Left hindlimb (tissue), 1 donor: Measurements from ENCODE around the gene JMJD8.
A peak's percentile ranks its signal among the peaks of the same experiment; 100 is the strongest.
"Not testable (repeated sequence)": the region's sequence is repeated elsewhere in the genome, so short reads cannot be mapped to it uniquely, and the experiment has no call there.

ENCODE experiments used
- DNase-seq: peaks from one replicate; pipeline ENCODE4 v3.0.0-alpha.2; 2018

JMJD8 gene

DNA sequence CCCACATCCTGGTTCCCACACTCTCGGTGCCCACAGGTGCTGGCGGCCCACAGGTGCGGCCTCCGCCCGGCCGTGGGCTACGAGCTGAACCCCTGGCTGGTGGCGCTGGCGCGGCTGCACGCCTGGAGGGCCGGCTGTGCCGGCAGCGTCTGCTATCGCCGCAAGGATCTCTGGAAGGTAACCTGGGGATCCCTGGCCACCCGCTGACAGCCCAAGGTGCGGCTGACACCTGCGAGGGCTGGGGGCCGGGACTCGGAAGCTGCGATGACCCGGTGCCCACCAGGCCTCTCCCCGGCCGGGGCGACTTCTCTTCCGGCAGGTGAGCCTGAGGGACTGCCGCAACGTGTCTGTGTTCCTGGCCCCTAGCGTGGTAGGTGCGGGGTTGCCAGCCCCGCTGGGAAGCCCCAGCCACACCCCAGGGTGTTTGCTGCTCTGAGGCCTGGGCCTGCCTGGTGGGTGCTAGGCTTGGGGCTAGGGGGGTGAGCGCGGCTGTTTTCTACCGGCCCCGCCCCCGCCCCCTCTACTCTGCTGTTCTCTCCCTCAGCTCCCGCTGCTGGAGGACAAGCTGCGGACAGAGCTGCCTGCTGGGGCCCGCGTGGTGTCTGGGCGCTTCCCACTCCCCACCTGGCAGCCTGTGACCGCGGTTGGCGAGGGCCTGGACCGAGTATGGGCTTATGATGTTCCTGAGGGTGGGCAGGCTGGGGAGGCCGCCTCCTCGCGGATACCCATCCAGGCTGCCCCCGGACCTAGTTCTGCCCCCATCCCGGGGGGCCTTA, 37.8 kb upstream of the JMJD8 start:
- DNase-seq = peak; percentile 43

- peak; percentile 80 for DNase-seq
These were observed 37.0 kb upstream of the JMJD8 start, which contains the start of gene ANTKMT for GRCh38 chr16:720990-721764. ANTKMT (plus strand) TSS chr16:721146; CDS start chr16:721275, 129 bp downstream.

DNA sequence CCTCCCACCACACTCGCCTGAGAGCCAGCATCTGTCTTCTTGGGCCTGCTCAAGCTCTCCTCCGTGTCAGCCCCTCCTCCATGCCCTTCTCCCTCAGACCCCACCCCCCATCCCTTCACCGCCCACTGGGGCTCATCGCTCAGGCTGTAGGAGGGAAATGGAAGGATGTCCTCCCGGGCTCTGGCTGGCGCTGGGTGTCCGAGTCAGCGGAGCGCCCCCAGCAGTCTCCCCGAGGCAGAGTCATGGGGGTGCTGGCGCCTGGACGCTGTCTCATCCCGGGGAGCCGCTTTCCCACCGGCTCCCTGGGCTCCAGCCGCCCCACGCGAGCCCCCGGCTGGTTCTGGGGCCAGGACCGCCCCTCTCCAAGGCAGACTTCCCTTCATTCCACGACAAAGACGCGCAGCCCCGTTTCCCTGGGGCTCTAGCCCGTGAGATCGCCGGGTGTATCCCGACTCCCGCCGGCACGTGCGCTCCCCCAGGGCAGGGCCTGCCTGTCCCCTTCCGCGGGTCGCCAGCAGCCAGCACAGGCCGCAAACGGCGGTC, 36.4 kb upstream of the JMJD8 start:
- DNase-seq = peak; percentile 86

GRCh38 chr16:719815-720446, 35.8 kb upstream of the JMJD8 start:
- DNase-seq = no peak

GRCh38 chr16:718922-719321, 34.8 kb upstream of the JMJD8 start:
- no peak for DNase-seq

DNA sequence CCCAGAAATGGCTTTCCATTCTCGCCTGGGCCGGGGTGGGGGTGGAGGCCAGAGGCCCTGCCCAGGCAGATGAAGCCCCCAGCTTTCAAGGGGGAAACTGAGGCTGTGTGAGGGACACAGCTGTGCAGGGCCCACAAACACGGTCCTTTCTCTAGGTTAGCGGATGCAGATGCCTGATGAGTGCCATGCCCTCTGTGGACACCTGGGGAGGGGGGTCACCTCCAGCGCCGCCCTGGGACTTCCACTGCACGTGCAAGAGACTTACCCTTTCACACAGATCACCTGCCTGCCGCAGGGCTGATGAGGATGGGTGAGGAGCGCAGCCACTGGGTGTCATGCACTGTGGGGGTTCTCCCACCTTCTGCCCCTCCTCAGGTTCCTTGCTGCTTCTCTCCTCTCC, 34.3 kb upstream of the JMJD8 start:
- DNase-seq = no peak

DNA sequence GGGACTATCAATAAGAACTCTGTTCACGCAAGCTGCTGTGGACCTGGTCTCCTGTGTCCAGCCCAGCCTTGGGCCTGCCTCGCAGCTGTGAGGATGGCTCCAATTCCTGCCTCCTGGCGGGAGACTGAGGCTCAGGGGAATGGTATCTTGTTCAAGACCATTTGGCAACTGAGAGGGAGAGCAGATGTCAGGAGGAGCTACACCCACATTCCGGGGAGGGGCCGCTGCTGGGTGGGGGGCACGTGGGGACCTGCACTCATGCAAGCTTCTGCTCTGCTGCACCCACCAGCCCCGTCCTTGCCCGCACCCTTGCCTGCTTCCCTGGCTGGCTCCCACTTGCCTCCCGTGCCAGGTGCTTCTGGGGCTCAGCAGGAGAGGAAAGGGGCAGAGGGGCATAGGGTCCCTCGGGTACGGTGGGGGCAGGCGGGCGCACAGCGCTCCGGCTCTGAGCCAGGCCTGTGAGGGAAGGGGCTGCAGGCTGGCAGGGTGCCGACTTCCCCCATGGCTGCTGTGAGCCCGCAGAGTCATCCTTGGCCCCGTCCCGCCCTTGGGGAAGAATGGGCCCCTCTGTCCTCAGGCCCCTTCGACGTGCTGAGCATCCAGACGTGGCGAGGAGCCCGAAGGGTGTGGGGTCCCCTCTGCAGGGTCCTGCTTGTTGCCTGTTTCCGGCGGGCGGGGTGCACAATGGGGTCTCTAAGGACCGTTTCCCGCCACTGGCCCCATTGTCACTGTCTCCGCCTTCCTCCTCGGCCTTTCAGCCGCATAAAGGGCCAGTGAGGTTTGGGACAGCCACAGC, 33.5 kb upstream of the JMJD8 start:
- no peak for DNase-seq

DNA sequence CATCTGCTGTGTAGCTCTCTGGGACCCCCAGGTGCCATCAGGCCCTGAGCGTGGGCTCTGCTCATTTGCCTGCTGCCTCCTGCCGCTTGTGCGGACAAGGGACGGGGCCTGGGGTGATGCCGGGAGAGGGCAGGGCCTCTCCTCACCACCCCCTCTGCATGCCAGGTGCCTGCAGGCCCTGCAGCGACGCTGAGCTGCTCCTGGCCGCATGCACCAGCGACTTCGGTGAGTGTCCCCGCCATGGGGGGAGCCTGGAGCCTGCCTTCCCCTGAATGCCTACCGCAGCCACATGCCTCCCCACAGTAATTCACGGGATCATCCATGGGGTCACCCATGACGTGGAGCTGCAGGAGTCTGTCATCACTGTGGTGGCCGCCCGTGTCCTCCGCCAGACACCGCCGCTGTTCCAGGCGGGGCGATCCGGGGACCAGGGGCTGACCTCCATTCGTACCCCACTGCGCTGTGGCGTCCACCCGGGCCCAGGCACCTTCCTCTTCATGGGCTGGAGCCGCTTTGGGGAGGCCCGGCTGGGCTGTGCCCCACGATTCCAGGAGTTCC, 32.7 kb upstream of the JMJD8 start:
- DNase-seq = no peak

DNA sequence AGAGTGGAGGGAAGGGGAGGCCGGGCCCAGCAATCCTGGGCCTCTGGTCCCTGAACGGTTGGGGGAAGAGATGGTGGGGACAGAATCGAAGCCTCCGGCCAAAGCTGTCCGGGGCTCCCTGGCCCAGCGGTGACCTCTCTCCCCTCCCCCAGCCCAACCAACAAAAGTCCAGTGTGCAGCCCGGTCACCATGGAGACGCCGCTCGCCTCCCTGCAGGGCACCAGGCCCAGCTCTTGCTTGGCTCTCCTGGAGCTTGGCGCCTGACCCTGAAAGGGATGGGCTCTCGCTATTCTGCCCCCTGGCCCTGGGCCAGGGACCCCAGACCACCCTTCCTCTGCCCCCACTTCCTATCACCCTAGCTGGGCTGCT, 32.0 kb upstream of the JMJD8 start:
- DNase-seq = no peak

DNA sequence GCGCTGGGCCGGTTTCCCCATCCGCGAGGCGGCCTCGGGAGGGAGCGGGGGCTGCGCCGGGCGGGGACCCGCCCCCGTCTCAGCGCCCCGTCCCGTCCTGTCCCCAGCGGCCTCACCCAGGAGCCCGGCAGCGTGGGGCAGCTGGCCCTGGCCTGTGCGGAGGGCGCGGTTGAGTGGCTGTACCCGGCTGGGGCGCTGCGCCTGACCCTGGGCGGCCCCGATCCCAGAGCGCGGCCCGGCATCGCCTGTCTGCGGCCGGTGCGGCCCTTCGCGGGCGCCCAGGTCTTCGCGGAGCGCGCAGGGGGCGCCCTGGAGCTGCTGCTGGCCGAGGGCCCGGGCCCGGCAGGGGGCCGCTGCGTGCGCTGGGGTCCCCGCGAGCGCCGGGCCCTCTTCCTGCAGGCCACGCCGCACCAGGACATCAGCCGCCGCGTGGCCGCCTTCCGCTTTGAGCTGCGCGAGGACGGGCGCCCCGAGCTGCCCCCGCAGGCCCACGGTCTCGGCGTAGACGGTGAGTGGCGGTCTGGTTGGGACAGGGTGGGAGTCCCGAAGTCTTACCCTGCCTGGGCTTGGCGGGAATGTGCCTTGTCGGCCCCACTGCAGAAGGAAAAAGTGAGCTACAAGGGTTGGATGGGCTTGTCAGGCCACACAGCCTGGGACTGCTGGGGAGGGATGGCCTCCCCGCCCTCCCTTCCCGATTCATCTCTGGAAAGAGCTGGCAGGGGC, 31.5 kb upstream of the JMJD8 start:
- DNase-seq = no peak

GRCh38 chr16:714558-715476, 30.7 kb upstream of the JMJD8 start, which contains the start of gene METRN:
METRN (plus strand) TSS chr16:715118; CDS start chr16:715290, 172 bp downstream.
- peak; percentile 92 for DNase-seq

DNA sequence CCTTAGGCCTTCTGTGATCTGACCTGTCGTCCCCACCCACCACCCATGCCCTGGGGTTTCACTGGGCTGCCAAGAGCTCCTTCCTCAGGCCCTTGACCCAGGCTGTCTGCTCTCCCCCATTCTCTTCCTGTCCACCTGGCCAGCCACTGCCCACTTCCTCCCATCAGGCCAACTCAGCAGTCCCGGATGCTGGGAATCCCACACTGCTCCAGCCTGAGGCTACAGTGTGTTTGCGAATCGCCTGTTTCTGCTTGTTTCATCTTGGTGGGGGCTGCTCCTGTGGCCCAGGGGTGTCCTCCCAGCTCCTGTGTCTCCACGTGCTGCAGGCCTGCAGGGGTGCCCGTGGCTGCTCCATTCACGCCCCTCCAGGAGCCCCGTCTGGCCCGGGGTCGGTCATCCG, 29.9 kb upstream of the JMJD8 start:
- DNase-seq = no peak

- DNase-seq = not testable (repeated sequence)
These were observed 28.7 kb upstream of the JMJD8 start for GRCh38 chr16:712740-713250.

- peak; percentile 82 for DNase-seq
These were observed 27.6 kb upstream of the JMJD8 start for GRCh38 chr16:711548-712320.

GRCh38 chr16:711084-711483, 26.9 kb upstream of the JMJD8 start:
- DNase-seq = no peak

GRCh38 chr16:710500-711075, 26.5 kb upstream of the JMJD8 start:
- no peak for DNase-seq

DNA sequence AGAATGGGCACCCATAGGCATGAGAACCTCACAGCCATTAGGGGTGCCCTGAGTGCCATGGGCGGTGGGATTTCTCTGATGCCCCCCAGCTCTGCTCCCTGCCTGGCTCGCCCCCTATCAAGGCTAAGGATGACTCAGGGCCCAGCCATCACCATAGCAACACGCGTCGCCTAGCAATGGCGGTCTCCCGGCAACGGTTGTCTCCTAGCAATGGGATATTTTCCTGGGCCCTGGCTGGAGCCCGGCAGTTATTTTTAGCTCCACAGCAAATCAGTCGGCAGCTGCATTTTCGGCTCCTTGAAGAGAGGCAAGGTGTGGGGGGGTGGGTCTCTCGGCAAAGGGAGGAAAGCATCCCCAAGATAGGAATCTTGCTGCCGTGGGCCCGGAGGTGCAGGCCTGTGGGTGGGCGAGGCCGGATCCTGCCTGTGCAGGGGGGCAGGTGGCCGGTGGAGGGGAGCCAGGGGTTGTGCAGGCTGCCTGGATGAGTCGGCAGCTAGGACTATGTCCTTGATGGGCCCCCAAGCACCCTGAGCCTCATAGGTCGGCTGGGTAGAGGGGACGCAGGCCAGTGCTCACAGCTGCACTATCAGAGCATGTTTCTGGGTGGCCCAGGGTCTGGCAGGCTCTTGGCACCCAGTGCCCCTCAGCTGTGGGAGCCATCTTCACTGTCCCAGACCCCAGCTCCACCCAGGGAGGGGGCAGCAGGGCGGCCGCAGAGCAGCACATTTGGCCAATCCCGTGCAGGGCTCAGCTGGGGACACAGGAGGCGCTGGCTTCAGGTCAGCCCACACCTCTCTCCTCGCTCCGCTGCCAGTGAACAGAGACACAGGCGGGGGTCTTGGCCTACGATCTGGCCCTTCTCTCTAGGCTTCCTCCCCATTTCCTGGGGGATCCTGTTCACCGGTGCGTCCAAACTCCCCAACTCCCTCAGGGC, 25.7 kb upstream of the JMJD8 start:
- DNase-seq = no peak

DNA sequence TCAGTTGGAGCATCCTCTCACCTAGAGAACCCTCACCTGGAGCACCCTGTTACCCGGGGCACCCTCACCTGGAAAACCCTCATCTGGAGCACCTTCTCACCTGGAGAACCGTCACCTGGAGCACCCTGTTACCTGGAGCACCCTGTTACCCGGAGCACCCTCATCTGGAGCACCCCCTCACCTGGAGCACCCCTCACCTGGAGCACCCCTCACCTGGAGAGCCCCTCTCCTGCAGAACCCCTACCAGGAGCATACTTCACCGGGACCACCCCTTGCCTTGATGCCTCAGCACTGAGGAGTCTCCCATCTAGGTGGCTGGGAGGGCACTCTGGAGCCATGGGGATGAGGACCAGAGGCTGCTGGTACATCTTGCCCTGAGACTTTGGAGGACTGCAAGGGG, 24.8 kb upstream of the JMJD8 start:
- no peak for DNase-seq
